ENCODE results near the gene ATP2B2. TPM values are rescaled to one million over a fixed set of nuclear protein-coding genes. Genes with fewer than 3 reads are reported as not detected.
A peak's percentile ranks its signal among the peaks of the same experiment; 100 is the strongest.

ATP2B2 gene
- total RNA-seq, 2 donors from 2014 or later: 0.06 TPM; not detected in 1

DNA sequence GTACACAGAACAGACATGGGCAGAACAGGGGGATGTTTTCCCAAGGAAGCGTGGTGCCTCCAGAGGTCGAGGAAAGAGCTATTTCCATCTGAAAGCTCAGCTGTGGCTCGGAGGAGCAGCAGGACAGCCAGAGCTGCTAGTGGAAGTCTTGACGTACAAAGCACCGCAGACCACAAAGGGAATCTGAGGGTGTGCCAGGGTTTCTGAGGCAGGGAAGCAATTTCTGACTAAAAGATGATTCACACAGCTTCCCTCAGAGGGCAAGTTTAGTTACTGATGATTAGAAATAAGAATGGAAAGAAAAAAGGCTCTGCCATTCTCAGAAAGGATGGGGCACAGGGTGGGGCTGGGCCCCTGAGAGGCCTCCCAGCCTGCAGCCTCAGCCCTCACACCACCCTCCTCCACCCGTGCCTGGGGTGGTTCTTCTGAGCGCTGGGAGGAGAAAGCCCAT lies 138.7 kb downstream of the ATP2B2 start:
- no peak for DNase-seq
- intact Hi-C loops (cut with DNase I, micrococcal nuclease): no loop called here
- no peak for ATAC-seq

DNA sequence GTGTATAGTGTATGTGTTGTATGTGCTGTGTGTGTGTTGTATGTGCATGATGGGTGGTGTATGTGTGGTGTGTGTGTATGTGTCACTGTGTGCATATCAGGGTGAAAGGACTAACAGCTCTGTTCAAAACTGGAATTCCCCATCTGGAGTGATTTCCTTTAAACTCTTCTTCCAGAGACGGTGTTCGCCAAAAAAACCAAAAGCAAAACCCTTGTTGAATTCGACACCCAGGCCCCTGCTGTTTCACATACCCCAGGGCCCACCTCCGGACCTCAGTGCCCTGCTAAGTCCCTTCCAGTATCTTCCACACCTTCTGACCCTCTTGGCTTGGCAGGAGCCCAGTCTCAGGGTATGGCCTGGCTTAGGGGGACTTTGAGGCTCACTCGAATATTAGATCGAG lies 139.6 kb downstream of the ATP2B2 start:
- DNase-seq (no peak), ATAC-seq (no peak)
- intact Hi-C loops (cut with DNase I, micrococcal nuclease): no loop called here

DNA sequence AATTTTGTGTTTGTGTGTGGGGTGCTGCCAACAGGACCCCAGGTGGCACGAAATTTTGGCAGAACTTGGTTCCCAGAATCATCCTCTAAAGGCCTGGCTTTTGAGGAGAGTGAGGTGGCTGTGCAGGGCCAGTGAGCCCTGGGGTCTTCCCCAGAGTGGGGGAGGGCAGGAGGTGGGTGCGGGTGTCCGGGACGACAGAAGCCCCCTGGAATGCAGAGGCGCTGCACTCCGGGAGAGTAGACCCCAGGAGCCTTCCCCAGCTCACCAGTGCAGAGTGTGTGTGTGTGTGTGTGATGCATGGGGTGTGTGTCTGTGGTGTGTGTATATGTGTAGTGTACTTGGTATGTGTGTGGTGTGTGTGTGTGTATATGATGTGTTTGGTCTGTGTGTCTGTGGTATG lies 140.1 kb downstream of the ATP2B2 start:
- intact Hi-C loops (cut with DNase I, micrococcal nuclease): no loop called here
- DNase-seq: no peak
- no peak for ATAC-seq

DNA sequence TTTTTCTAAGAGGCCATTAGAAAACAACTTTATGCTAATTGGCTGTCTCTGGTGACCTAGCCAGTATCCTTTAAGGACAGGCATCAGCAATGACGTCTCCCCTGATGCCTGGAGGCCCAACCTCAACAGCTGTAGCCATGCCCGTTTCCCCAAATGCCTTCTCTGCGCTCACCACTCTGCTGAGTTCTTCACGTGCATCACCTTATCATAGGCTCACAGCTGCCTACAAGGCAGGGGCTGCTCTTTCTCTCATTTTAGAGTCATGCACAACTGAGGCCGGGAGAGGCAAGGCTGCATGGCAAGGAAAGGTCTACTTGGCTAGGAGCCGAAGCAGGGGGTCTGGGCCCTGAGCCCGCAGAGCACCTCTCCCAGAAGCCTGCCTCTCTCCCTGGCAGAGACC lies 140.6 kb downstream of the ATP2B2 start:
- ATAC-seq (no peak), DNase-seq (no peak)
- intact Hi-C loops (cut with DNase I, micrococcal nuclease): no loop called here

DNA sequence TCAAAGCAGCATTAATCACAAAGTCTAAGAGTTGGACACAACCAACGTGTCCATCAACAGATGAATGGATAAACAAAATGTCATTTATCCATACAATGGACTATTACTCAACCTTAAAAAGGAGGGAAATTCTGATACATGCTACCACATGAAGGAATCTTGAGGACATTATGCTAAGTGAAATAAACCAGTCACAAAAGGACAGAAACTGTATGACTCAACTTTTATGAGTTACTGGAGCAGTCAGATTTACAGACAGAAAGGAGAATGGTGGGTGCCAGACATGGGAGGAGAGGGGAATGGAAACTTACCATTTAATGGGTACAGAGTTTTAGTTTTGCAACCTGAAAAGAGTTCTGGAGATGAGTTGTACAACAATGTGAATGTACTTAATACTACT lies 141.5 kb downstream of the ATP2B2 start:
- DNase-seq (no peak), ATAC-seq (no peak)
- intact Hi-C loops (cut with DNase I, micrococcal nuclease): no loop called here

DNA sequence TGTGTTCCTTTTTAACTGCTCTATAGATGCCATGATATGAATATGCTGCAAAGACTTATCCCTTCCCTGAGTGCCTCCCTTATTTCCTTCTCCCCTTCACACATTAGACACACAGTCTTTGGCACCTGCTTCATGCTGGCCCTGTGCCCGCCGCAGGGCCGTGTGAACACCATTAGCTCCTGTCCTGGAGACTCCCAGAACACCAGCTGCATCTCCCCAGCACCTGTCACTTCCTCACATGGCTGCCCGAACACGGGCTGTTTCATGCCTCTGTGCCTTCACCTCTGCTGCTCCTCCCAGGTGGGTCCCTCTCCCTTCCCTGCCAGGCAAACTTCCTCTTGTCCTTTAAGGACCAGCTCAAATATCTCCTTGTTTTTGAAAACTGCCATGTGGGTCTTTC lies 144.0 kb downstream of the ATP2B2 start:
- intact Hi-C loops (cut with DNase I, micrococcal nuclease): no loop called here
- peak; percentile 58 for ATAC-seq
- peak in 1 of 2 donors; percentile 13 for DNase-seq

DNA sequence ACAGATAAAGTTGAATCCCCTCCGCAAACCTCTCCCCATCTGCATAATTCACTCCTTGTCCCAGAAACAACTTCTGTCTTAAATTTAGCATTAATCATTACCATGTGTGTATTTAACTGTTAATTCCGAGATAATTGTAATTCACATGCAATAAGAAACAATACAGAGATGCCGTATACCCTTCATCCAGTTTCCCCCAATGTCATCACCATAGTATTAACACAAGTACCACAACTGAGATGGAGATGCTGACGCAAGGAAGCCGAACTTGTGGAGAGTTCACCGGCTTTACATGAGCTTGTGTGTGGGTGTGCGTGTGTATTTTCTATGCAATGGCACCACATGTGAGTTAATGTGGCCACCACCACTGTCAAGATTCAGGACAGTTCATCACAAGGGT lies 144.9 kb downstream of the ATP2B2 start:
- intact Hi-C loops (cut with DNase I, micrococcal nuclease): no loop called here
- ATAC-seq: no peak
- DNase-seq: no peak

DNA sequence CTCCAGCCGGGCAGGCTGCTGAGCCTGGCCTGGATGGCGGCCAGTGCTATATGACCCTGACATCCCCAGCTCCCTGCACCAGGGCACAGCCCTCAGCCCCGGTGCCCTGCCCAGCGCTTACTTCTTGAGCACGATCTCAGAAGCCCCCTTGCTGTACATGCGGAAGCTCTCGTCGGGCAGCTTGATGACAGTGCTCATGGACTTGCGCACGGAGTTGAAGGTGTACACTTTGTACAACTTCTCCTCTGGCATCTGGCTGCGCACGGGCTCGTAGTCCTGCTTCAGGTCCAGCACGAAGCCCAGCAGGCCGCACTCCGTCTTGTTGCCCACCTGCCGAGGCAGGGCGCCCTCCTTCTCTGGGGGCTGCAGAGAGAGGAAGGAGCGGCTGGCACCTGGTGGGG lies 145.6 kb downstream of the ATP2B2 start:
- DNase-seq (no peak), ATAC-seq (no peak)
- intact Hi-C loops (cut with DNase I, micrococcal nuclease): no loop called here

DNA sequence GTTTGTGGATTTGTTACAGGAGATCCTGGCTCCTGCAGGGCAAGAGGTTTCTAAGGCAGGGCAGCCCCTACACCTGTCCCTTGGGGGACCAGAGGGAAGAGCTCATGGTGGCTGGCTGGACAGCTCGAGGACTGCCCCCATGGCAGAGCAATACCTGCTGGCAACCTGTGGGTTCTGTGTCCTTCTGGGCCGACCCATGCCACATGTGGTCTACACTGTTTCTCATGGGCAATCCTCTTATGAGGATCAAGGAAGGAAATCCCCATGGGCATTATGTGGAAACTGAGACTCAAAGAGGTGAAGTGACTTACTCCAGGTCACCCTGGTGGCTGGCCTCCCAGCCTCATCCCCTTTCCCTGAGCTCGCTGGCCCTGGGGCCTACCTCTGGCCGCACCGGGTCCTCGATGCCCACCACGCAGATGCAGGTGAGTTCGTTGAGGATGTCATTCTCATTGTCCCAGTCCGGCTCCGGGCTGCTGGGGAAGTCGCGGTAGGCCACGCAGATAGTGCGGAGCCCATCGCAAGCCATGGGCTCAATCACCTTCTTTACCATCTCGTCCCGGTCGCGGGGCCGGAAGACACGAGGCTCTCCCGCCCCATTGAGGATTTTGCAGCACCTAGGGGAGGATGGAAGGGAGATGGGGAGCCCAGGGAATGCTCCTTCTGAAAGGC lies 146.9 kb downstream of the ATP2B2 start:
- intact Hi-C loops (cut with DNase I, micrococcal nuclease): no loop called here
- no peak for ATAC-seq
- no peak for DNase-seq

DNA sequence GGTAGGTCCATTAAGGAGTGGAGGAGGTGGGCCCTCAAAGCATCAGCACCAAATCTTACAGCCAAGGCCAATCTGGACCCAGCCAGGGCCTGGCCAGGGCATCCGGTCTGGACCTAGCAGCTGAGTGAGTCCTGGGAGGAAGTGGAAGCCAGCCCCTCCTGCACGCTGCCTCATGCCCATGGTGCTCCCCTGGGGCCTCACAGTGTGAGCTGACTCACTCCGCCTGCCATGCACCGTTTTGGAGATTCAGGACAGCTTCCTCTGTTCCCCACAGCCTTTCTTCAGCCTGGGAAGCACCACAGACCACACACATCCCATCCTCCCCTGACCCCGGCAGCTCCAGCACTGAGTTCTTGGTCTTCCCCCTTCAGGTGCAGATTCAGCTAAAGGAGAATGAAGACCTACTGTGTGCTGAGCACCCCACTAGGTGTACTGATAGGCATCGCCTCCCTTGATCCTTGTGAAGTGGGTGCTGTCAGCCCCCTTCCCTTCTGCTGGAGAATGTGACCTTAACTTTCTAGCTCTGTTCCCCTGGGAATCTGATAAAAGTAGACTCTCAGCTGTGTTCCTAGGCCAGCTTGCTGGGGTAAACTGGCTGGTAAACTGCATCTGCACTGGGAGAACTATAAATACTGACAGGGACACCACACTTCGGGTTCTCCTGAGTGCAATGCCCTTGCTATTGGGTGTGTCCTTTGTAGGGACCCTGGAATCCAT lies 147.6 kb downstream of the ATP2B2 start:
- intact Hi-C loops (cut with DNase I, micrococcal nuclease): no loop called here
- no peak for DNase-seq
- ATAC-seq: no peak

DNA sequence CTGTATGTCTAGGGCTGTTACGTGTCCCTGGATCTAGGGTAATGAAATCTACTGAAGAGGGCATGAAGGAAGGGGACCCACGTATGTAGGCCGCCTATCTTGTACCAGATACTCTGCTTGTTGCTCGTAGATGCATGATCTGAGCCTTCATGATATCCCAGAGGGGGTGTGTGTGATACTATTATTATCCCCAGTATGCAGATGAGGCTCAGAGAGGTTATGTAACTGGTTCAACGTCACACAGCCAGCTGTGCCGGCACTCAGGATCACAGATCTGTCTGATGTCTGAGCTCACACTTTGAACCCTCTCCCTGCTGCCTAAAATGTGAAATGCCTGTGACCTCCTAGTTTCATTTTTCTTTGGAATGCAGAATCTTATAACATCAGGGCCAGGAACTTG lies 148.3 kb downstream of the ATP2B2 start:
- intact Hi-C loops (cut with DNase I, micrococcal nuclease): no loop called here
- DNase-seq (no peak), ATAC-seq (no peak)

DNA sequence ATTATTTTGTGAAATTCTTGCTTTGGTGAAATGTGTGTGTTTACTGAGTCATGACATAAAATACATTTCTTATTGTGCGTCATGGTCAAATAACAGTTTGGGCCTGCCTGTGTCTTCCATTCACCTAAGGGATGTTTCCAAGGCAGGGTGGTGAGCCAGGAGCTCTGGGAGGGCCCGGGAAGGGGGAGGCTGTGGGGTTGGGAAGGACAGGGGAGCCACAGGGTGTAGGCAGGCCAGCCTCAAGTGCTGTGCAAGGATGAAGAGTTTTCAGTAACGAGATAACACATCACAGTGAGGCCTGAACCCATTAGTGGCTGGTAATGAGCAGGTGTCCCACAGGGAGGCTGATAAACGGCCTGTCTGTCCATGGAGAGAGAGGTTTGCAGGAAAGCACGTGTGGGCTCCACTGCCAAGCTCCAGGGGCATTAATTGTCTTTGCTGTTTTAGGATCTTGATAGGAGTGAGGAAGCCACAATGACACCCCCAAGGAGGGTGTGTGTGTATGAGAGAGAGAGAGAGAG lies 148.9 kb downstream of the ATP2B2 start:
- DNase-seq (no peak), ATAC-seq (no peak)
- intact Hi-C loops (cut with DNase I, micrococcal nuclease): no loop called here

DNA sequence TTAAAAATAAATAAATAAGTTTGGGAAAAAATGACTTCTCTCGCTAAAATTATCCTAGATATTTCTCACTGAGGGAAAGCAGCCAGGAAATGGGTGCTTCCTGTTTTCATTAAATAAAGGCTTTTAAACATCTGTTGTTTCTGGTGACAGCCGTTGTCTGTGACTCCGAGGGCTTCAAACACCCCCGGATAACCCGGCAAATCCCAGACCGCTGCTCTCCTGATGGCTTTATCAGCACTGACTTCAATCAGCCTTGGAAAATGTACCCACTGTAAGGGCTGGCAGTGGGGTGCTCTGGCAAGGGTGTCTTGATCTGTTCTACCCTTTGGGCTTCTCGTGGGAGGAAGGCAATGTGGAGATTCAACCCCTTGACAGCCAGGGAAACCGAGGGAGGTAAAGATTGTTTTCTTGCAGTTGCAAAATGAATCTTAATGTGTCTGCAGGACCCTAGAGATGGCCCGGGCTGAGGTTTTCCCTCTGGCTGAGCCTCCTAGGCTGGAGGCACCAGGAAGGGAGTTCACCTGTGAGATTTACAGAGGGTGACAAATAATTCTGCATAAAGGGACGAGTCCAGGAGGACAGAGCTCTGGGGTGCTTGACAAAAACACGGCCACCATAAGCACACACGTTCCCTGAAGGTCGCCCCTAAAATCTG lies 150.9 kb downstream of the ATP2B2 start:
- DNase-seq (no peak), ATAC-seq (no peak)
- intact Hi-C loops (cut with DNase I, micrococcal nuclease): no loop called here

DNA sequence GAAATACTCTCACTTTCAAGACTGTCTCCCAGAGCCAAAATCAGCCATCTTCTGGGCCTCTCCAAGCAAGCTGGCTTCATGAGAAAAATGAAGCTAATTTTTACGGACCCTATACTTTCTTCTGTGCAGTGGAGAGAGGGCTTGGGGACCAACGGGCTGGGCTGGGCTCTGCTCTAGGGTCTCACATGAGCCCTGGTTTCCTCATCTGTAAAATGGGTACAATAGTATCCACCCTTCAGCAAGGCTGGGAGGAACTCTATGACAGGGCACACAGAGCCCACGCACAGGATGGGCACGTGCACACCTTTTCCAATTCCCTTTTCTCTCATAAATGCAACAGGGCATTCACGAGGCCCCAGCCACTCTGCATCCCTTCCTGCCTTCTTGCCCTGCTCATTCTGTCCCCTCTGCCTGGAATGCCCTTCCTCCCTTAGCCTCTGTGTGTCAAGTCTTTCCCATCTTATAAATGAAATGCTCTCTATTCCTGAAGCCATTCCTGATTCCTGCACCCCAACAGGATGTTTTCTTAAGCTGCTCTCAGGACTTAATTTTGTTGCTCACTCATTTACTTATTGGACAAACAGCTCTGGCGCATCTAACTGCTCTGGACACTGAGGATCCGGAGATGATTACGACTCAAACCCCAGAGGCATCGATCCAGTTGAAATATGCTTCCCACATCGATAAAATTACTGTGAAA lies 151.6 kb downstream of the ATP2B2 start:
- ATAC-seq (no peak), DNase-seq (no peak)
- intact Hi-C loops (cut with DNase I, micrococcal nuclease): no loop called here

DNA sequence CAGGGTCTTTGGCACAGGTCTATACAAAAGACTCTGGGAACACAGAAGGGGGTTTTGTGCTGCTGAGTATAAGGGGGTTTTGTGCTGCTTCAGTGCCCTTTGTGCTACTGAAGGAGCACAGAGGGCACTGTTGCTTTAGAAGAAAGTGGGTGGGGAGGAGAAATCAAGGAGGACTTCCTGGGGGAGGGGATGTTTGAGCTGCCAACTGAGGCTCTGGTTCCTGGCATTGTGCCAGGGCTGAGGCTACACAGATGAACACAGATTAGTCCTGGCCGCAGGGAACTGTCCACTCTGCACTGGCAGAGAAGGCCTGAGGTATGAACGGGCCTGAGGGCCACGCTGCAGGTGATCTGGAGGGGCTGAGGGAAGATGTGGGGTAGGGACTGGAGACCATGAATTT lies 152.2 kb downstream of the ATP2B2 start:
- no peak for ATAC-seq
- intact Hi-C loops (cut with DNase I, micrococcal nuclease): no loop called here
- no peak for DNase-seq

DNA sequence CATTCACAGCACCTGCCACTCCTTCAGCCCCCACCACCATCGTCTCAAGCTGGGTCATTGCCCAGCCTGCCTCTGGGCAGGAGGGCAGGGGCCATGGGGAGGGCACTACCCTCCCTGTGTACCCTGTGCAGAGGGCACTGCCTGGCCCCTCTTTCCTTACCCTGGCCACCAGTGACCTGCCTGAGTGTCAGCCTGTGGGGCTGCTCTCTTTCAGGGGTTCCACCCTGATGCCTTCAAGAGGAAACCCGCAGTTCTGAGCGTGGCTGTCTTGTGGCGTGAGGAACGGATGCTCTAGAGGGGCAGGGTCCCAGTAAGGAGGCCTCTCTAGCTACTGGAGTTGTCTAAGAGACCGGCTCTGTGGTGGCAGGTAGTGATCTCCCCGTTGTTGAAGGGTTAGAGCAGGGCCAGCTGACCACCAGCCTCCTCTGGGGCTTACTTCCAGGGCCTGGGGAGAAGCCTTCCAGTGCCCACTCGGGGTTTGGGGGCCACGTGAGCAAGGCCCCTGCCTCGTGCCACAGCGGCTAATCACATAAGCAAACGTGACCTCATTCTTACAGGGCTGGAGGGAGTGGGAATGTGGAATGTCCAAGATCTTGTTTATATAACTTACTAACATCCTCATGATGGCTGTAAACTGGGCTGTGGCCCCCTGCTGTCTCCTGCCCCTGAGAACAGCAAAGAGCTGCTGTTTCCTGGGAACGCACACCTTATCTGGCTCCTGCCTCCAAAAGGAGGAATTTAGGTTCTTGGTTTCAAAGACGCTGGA lies 153.1 kb downstream of the ATP2B2 start:
- ATAC-seq (no peak), DNase-seq (no peak)
- intact Hi-C loops (cut with DNase I, micrococcal nuclease): no loop called here

DNA sequence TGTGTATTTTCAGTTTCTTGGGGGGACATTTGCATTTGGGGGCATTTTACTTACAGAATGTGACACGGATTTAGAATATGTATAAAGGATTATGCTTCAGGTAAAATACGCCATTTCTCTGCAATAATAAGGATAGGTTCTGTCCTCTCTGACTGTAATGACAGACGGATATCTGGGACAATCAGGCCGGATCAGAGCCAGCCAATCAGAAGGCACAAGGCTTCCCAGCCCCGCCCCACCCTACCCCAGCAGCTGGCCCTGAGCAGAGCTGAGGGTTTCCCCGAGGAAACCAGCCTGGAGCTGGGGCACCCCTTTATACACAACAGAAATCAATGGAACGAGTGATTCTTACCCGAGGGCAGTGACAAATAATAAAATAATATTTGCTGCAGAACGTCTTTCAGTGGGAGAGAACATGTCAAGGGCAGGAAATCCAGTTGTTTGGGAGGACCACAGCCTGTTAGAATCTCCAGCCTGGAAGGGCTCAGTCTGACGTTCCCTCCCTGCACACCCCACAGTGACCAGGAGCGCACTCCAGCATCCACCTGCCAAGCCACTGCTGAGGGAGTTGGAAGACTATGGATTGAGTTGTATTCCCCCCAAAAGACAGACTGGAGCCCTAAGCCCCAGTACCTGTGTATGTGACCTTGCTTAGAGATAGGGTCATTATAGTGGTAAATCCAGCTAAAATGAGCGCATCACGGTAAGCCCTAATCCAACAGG lies 154.2 kb downstream of the ATP2B2 start:
- no peak for DNase-seq
- ATAC-seq: peak; percentile 39
- intact Hi-C loops (cut with DNase I, micrococcal nuclease): no loop called here

DNA sequence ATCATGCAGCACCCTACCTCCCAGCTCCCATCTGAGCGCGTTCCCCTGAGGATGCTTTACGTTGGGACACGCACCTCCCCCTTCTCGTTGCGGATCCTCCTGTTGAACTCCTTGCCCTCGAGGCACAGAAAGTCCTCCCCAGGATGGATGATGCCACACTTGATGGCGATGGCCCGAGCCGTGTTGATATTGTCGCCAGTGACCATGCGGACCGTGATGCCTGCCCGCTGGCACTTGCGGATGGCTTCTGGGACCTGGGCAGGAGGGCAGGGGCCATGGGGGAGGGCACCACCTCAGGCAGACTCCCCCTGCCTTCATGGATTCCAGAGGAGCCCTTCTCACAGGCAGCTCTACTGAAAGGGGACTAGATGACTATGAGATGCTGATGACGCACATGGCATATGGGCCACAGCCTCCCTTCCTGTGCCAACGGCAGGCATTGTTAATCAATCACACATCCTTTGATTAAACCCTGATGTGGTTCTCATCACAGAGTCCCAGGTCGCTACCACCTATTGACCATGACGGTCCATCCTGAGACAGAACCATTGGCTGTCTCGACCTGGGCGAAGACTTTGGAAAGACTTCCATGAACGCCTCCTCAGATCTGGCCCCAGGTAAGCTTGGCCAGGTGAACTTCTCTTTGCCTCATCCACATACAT lies 154.9 kb downstream of the ATP2B2 start:
- ATAC-seq (no peak), DNase-seq (no peak)
- intact Hi-C loops (cut with DNase I, micrococcal nuclease): no loop called here

All from left colon (tissue), 2 donors.